Parathyroid adenoma (tissue), 2 donors: ENCODE data around the gene IL3RA.

ENCODE experiments used
- H2AFZ ChIP-seq: fragments of 300-600 bp; sonication (generic); one replicate; pipeline ENCODE4 v1.7.0; 2017; ENCODE audit warnings: antibody characterized with exemption, mild to moderate bottlenecking
- H3K27ac ChIP-seq: fragments of 300-600 bp; sonication (generic); one replicate; pipeline ENCODE4 v1.7.0; 2017
- H3K27me3 ChIP-seq: fragments of 300-600 bp; sonication (generic); one replicate; pipeline ENCODE4 v1.7.0; 2017; ENCODE audit warnings: low read length; ENCODE audit not compliant: control insufficient read depth, insufficient read depth
- H3K36me3 ChIP-seq: fragments of 300-600 bp; sonication (generic); one replicate; pipeline ENCODE4 v1.7.0; 2017; ENCODE audit warnings: low read length; ENCODE audit not compliant: control insufficient read depth, insufficient read depth
- H3K4me1 ChIP-seq: fragments of 300-600 bp; sonication (generic); one replicate; pipeline ENCODE4 v1.7.0; 2017; ENCODE audit warnings: control low read depth
- H3K4me2 ChIP-seq: fragments of 300-600 bp; sonication (generic); one replicate; pipeline ENCODE4 v1.7.0; 2017; ENCODE audit warnings: low read length
- H3K4me3 ChIP-seq: fragments of 300-600 bp; sonication (generic); one replicate; pipeline ENCODE4 v1.7.0; 2017; ENCODE audit warnings: low read depth, low read length
- H3K79me2 ChIP-seq: fragments of 300-600 bp; sonication (generic); one replicate; pipeline ENCODE4 v1.7.0; 2017; ENCODE audit warnings: control low read depth
- H3K9ac ChIP-seq: fragments of 300-600 bp; sonication (generic); one replicate; pipeline ENCODE4 v1.7.0; 2017; ENCODE audit warnings: mild to moderate bottlenecking
- H3K9me3 ChIP-seq: fragments of 300-600 bp; sonication (generic); one replicate; pipeline ENCODE4 v1.7.0; 2017; ENCODE audit warnings: low read length; ENCODE audit not compliant: control insufficient read depth
- CTCF ChIP-seq: fragments of 300-600 bp; sonication (generic); IDR thresholded peaks from one replicate; pipeline ENCODE4 v1.7.0; 2017; ENCODE audit warnings: antibody characterized with exemption, mild to moderate bottlenecking
- donor health status: primary hyperparathyroidism.

Gene IL3RA

GRCh38 chrX:1378306-1378759 lies 41.7 kb downstream of the IL3RA start:
- H3K27me3 ChIP-seq = no peaks in the 10 kb centered on the region
- no peak overlapping the region for H2AFZ ChIP-seq
- no peaks in the 10 kb centered on the region for H3K79me2 ChIP-seq
- no peaks in the 10 kb centered on the region for H3K9me3 ChIP-seq
- H3K9ac ChIP-seq = no peak overlapping the region
- H3K4me2 ChIP-seq = no peak overlapping the region
- no peaks in the 10 kb centered on the region for H3K36me3 ChIP-seq
- H3K4me3 ChIP-seq = no peak overlapping the region
- H3K27ac ChIP-seq = no peak overlapping the region
- no peaks in the 10 kb centered on the region for H3K4me1 ChIP-seq
- TF ChIP-seq CTCF = no peak

- H3K4me2 ChIP-seq = no peak overlapping the region
- no peak overlapping the region for H2AFZ ChIP-seq
- H3K4me3 ChIP-seq = no peak overlapping the region
- no peaks in the 10 kb centered on the region for H3K4me1 ChIP-seq
- H3K79me2 ChIP-seq = no peaks in the 10 kb centered on the region
- no peaks in the 10 kb centered on the region for H3K9me3 ChIP-seq
- H3K27ac ChIP-seq = no peak overlapping the region
- H3K9ac ChIP-seq = no peak overlapping the region
- H3K27me3 ChIP-seq = no peaks in the 10 kb centered on the region
- no peak for TF ChIP-seq CTCF
- H3K36me3 ChIP-seq = no peaks in the 10 kb centered on the region
Observed at GRCh38 chrX:1380672-1381233, 44.2 kb downstream of the IL3RA start.

GRCh38 chrX:1384658-1385252 lies 48.2 kb downstream of the IL3RA start:
- Histone ChIP-seq H3K9ac (no peak overlapping the region), H3K4me2 (no peak overlapping the region), H3K79me2 (peaks cover 13% of the 10 kb centered on the region), H2AFZ (no peak overlapping the region), H3K27me3 (no peaks in the 10 kb centered on the region), H3K4me3 (no peak overlapping the region), H3K27ac (no peak overlapping the region), H3K4me1 (no peaks in the 10 kb centered on the region), H3K9me3 (no peaks in the 10 kb centered on the region), H3K36me3 (no peaks in the 10 kb centered on the region)
- TF ChIP-seq CTCF = no peak

GRCh38 chrX:1385253-1386223 lies 49.0 kb downstream of the IL3RA start:
- H3K9ac ChIP-seq = no peak overlapping the region
- H3K27me3 ChIP-seq = no peaks in the 10 kb centered on the region
- peaks cover 21% of the 10 kb centered on the region for H3K79me2 ChIP-seq
- H3K4me2 ChIP-seq = no peak overlapping the region
- no peaks in the 10 kb centered on the region for H3K4me1 ChIP-seq
- H2AFZ ChIP-seq = no peak overlapping the region
- H3K9me3 ChIP-seq = no peaks in the 10 kb centered on the region
- H3K36me3 ChIP-seq = no peaks in the 10 kb centered on the region
- no peak overlapping the region for H3K27ac ChIP-seq
- TF ChIP-seq CTCF = no peak
- no peak overlapping the region for H3K4me3 ChIP-seq
